NCI-H1105 treated with DMSO at 0.1 percent for 48 hours (cell line): Measurements from ENCODE around the gene FEZ2.

Experiments
- DNase-seq: peaks from one replicate; lab custom pipeline; 2025; lab: John Stamatoyannopoulos, UW

The FEZ2 gene

GRCh38 chr2:36561237-36561944 is 36.6 kb downstream of the FEZ2 start:
- DNase-seq: no peak

GRCh38 chr2:36560726-36561125 is 37.2 kb downstream of the FEZ2 start:
- DNase-seq: no peak

GRCh38 chr2:36559221-36559942 is 38.6 kb downstream of the FEZ2 start:
- no peak for DNase-seq

GRCh38 chr2:36556842-36557241 is 41.1 kb downstream of the FEZ2 start:
- no peak for DNase-seq

- DNase-seq: no peak
These were observed 42.2 kb downstream of the FEZ2 start for GRCh38 chr2:36555789-36556188.

GRCh38 chr2:36554531-36554930 is 43.4 kb downstream of the FEZ2 start:
- DNase-seq: no peak

GRCh38 chr2:36553683-36554082 is 44.3 kb downstream of the FEZ2 start:
- DNase-seq: no peak

- DNase-seq: no peak
These were observed 48.0 kb downstream of the FEZ2 start for GRCh38 chr2:36550006-36550405.

- DNase-seq: no peak
These were observed 48.8 kb downstream of the FEZ2 start for GRCh38 chr2:36549165-36549574.

GRCh38 chr2:36547906-36548305 is 50.1 kb downstream of the FEZ2 start:
- DNase-seq: no peak

- DNase-seq: no peak
These were observed 52.0 kb downstream of the FEZ2 start for GRCh38 chr2:36545871-36546416.

- DNase-seq: no peak
These were observed 53.2 kb downstream of the FEZ2 start for GRCh38 chr2:36544638-36545338.

- no peak for DNase-seq
These were observed 55.9 kb downstream of the FEZ2 start for GRCh38 chr2:36541891-36542595.

GRCh38 chr2:36540986-36541754 is 56.8 kb downstream of the FEZ2 start:
- DNase-seq: no peak

GRCh38 chr2:36539631-36540030 is 58.3 kb downstream of the FEZ2 start:
- no peak for DNase-seq

- peak; percentile 89 for DNase-seq
These were observed 59.6 kb downstream of the FEZ2 start for GRCh38 chr2:36538335-36538734.

- DNase-seq: no peak
These were observed 61.2 kb downstream of the FEZ2 start for GRCh38 chr2:36536776-36537175.

- DNase-seq: no peak
These were observed 62.9 kb downstream of the FEZ2 start for GRCh38 chr2:36535099-36535498.

GRCh38 chr2:36534275-36534799 is 63.6 kb downstream of the FEZ2 start:
- DNase-seq: no peak

- DNase-seq: no peak
These were observed 67.0 kb downstream of the FEZ2 start for GRCh38 chr2:36530983-36531354.
